Ovary (tissue), 1 donor: ENCODE measurements around the gene MBP.

Experiments
- EP300 ChIP-seq: sonication (generic); formaldehyde crosslinking; IDR thresholded peaks from one replicate; pipeline ENCODE4 v1.6.1; 2017; ENCODE audit warnings: antibody characterized with exemption
- POLR2A ChIP-seq: fragments of 450-650 bp; IDR thresholded peaks from one replicate; pipeline ENCODE4 v1.6.1; 2017; ENCODE audit warnings: antibody characterized with exemption, mild to moderate bottlenecking, moderate library complexity

- TF ChIP-seq POLR2A, result no peak
- TF ChIP-seq EP300, result no peak
Measured at GRCh38 chr18:77088963-77089722, 43.4 kb downstream of the MBP start.
